Vagina (tissue), 2 donors: ENCODE results near the gene SDHAF4. TPM values are rescaled to one million over a fixed set of nuclear protein-coding genes. Genes with fewer than 3 reads are reported as not detected.

ENCODE experiments used
- DNase-seq, 2 donors: peaks; one replicate each; pipeline ENCODE4 v3.0.0-alpha.2; 2017; ENCODE audit errors: extremely low spot score in 2 of 2
- H3K27ac ChIP-seq: fragments of 200-600 bp; sonication (generic); one replicate; pipeline ENCODE4 v1.5.1; 2019
- H3K27me3 ChIP-seq: fragments of 200-600 bp; sonication (generic); one replicate; pipeline ENCODE4 v1.5.1; 2019
- H3K36me3 ChIP-seq, 2 donors: fragments of 200-600 bp; sonication (generic); one replicate each; pipeline ENCODE4 v1.5.1; 2017 to 2019
- H3K4me1 ChIP-seq: fragments of 200-600 bp; sonication (generic); one replicate; pipeline ENCODE4 v1.5.1; 2019
- H3K4me3 ChIP-seq, 2 donors: fragments of 200-600 bp; sonication (generic); 1 replicate in 1 of 2; 2 replicates in 1 of 2; pipeline ENCODE4 v1.5.1; 2016 to 2019
- H3K9me3 ChIP-seq: fragments of 200-600 bp; sonication (generic); one replicate; pipeline ENCODE4 v1.5.1; 2019
- CTCF ChIP-seq, 3 experiments: fragments of 450-650 bp in 2 of 3; fragments of 200-600 bp in 1 of 3; sonication (generic) in 1 of 3; IDR thresholded peaks; one replicate each; pipeline ENCODE4 v1.5.1; 2017 to 2019; ENCODE audit warnings: antibody characterized with exemption in 3 of 3, mild to moderate bottlenecking in 2 of 3, moderate library complexity in 2 of 3
- POLR2A ChIP-seq, 2 donors: fragments of 450-650 bp; IDR thresholded peaks; one replicate each; pipeline ENCODE4 v1.6.1; 2017; ENCODE audit warnings: antibody characterized with exemption in 2 of 2, mild to moderate bottlenecking in 2 of 2, moderate library complexity in 2 of 2
- POLR2AphosphoS5 ChIP-seq, 2 donors: sonication (generic); formaldehyde crosslinking; IDR thresholded peaks; one replicate each; pipeline ENCODE4 v1.9.0; 2017; ENCODE audit warnings: antibody characterized with exemption in 2 of 2, mild to moderate bottlenecking in 2 of 2, low read depth in 1 of 2; ENCODE audit not compliant: insufficient read depth in 1 of 2
- intact Hi-C: fragments of 100-400 bp; cut with DNase I; formaldehyde crosslinking; loops from one replicate; pipeline ENCODE4 v1.15.1; 2023
- total RNA-seq: library from RNA; depleted of rRNA; stranded (reverse); fragments of >200 nt; gene quantifications from one replicate; pipeline ENCODE4 v1.2.3, GENCODE V29; 2016

The SDHAF4 gene
- total RNA-seq, 1 donor from 2014 or later = 5.6 TPM

GRCh38 chr6:70633870-70634269 is 67.1 kb downstream of the SDHAF4 start:
- Histone ChIP-seq H3K4me1 (no peaks in the 10 kb centered on the region), H3K27me3 (no peaks in the 10 kb centered on the region), H3K4me3 (no peak overlapping the region), H3K9me3 (no peaks in the 10 kb centered on the region), H3K27ac (no peak overlapping the region), H3K36me3 (no peaks in the 10 kb centered on the region)
- TF ChIP-seq POLR2AphosphoS5 (IDR thresholded peaks at IDR 0.05; ENCODE audit: insufficient read depth in 1 of 2, low read depth in 1 of 2) = no peak
- intact Hi-C loops = no loop called here
- no peak for DNase-seq

- Histone ChIP-seq H3K9me3 (no peaks in the 10 kb centered on the region), H3K4me3 (no peak overlapping the region), H3K27me3 (no peaks in the 10 kb centered on the region), H3K27ac (no peak overlapping the region), H3K4me1 (no peaks in the 10 kb centered on the region), H3K36me3 (no peaks in the 10 kb centered on the region)
- no peak for DNase-seq
- no peak for TF ChIP-seq POLR2A (IDR thresholded peaks at IDR 0.05)
- no peak for TF ChIP-seq CTCF (IDR thresholded peaks at IDR 0.05)
- TF ChIP-seq POLR2AphosphoS5 (IDR thresholded peaks at IDR 0.05; ENCODE audit: insufficient read depth in 1 of 2, low read depth in 1 of 2) = no peak
- intact Hi-C loops = no loop called here
Observed at GRCh38 chr6:70636596-70636995, 69.9 kb downstream of the SDHAF4 start.

- Histone ChIP-seq H3K27me3 (no peaks in the 10 kb centered on the region), H3K36me3 (no peaks in the 10 kb centered on the region), H3K27ac (no peak overlapping the region), H3K4me3 (no peak overlapping the region), H3K4me1 (no peaks in the 10 kb centered on the region), H3K9me3 (no peaks in the 10 kb centered on the region)
- TF ChIP-seq CTCF (IDR thresholded peaks at IDR 0.05) = no peak
- TF ChIP-seq POLR2AphosphoS5 (IDR thresholded peaks at IDR 0.05; ENCODE audit: insufficient read depth in 1 of 2, low read depth in 1 of 2) = no peak
- TF ChIP-seq POLR2A (IDR thresholded peaks at IDR 0.05) = no peak
- no peak for DNase-seq
- intact Hi-C loops = no loop called here
Observed at GRCh38 chr6:70638468-70638867, 71.7 kb downstream of the SDHAF4 start.

Other genes with a start within 250 kb of the SDHAF4 start
- gene FAM135A, start 153.4 kb upstream of the SDHAF4 start, total RNA-seq = 67.3 TPM
- 26.3 TPM for gene SMAP1, start 101.0 kb downstream of the SDHAF4 start, total RNA-seq